GM23248 (cell line): Measurements from ENCODE around the gene LRRC8E. TPM values are rescaled to one million over a fixed set of nuclear protein-coding genes. Genes with fewer than 3 reads are reported as not detected.
"Not testable (repeated sequence)": the region's sequence is repeated elsewhere in the genome, so short reads cannot be mapped to it uniquely, and the experiment has no call there.

Source experiments
- DNase-seq: peaks from one replicate; pipeline ENCODE4 v3.0.0-alpha.2; 2015
- H2AFZ ChIP-seq: fragments of 200-600 bp; sonication (generic); 2 replicates; pipeline ENCODE4 v1.6.1; 2016; ENCODE audit warnings: antibody characterized with exemption
- H3F3A ChIP-seq: fragments of 200-600 bp; sonication (generic); 2 replicates; pipeline ENCODE4 v1.6.1; 2016; ENCODE audit warnings: mild to moderate bottlenecking, antibody characterized with exemption, mixed run types; ENCODE audit not compliant: insufficient read depth
- H3K27ac ChIP-seq: fragments of 200-600 bp; sonication (generic); 2 replicates; pipeline ENCODE4 v1.5.1; 2016; ENCODE audit warnings: mild to moderate bottlenecking
- H3K27me3 ChIP-seq: fragments of 200-600 bp; sonication (generic); replicated peaks from 2 replicates; pipeline ENCODE4 v1.6.1; 2016; ENCODE audit warnings: mild to moderate bottlenecking; ENCODE audit not compliant: insufficient read depth
- H3K36me3 ChIP-seq: fragments of 200-600 bp; sonication (generic); 2 replicates; pipeline ENCODE4 v1.6.1; 2016; ENCODE audit warnings: low read depth, mild to moderate bottlenecking
- H3K4me1 ChIP-seq: fragments of 200-600 bp; sonication (generic); 2 replicates; pipeline ENCODE4 v1.6.1; 2016; ENCODE audit warnings: mild to moderate bottlenecking; ENCODE audit not compliant: insufficient read depth
- H3K4me2 ChIP-seq: fragments of 200-600 bp; sonication (generic); one replicate; pipeline ENCODE4 v1.6.1; 2016; ENCODE audit warnings: mild to moderate bottlenecking; ENCODE audit not compliant: unreplicated experiment
- H3K4me3 ChIP-seq: fragments of 200-600 bp; sonication (generic); 2 replicates; pipeline ENCODE4 v1.5.1; 2016; ENCODE audit warnings: mild to moderate bottlenecking
- H3K79me2 ChIP-seq: fragments of 200-600 bp; sonication (generic); 2 replicates; pipeline ENCODE4 v1.6.1; 2016; ENCODE audit warnings: mild to moderate bottlenecking; ENCODE audit not compliant: insufficient read depth
- H3K9ac ChIP-seq: fragments of 200-600 bp; sonication (generic); 2 replicates; pipeline ENCODE4 v1.6.1; 2016; ENCODE audit warnings: mild to moderate bottlenecking
- H3K9me2 ChIP-seq: fragments of 200-600 bp; sonication (generic); 2 replicates; pipeline ENCODE4 v1.6.1; 2016; ENCODE audit warnings: mixed run types, mild to moderate bottlenecking, moderate library complexity; ENCODE audit not compliant: insufficient read depth
- H3K9me3 ChIP-seq: fragments of 200-600 bp; sonication (generic); one replicate; pipeline ENCODE4 v1.6.1; 2017; ENCODE audit warnings: low read depth
- H4K20me1 ChIP-seq: fragments of 200-600 bp; sonication (generic); 2 replicates; pipeline ENCODE4 v1.6.0; 2016; ENCODE audit not compliant: insufficient read depth
- EZH2 ChIP-seq: fragments of 200-600 bp; sonication (generic); IDR thresholded peaks from 2 replicates; pipeline ENCODE4 v1.6.1; 2018; ENCODE audit warnings: antibody characterized with exemption, mild to moderate bottlenecking; ENCODE audit not compliant: insufficient read depth, poor library complexity, severe bottlenecking
- EZH2phosphoT487 ChIP-seq: fragments of 200-600 bp; sonication (generic); IDR thresholded peaks from 2 replicates; pipeline ENCODE4 v1.6.1; 2018; ENCODE audit warnings: antibody characterized with exemption, moderate library complexity, mild to moderate bottlenecking, low read depth; ENCODE audit not compliant: insufficient read depth
- WGBS, 2 experiments: methylation state at CpG; one replicate each; pipeline ENCODE4 v1.1.6; 2015 to 2017; ENCODE audit warnings: low lambda C conversion rate in 2 of 2, low coverage in 1 of 2; ENCODE audit errors: missing lambda C conversion rate in 2 of 2; 5-methylcytosine and 5-hydroxymethylcytosine counted together
- in situ Hi-C: fragments of 300-500 bp; cut with MboI; formaldehyde crosslinking; loops from 2 replicates; pipeline ENCODE4 v1.15.0; 2020
- polyA plus RNA-seq: library from polyadenylated mRNA; unstranded; fragments of >200 nt; fragmentation: Nextera tagmentation; extraction: Ambion mirVana; gene quantifications from 2 replicates; pipeline ENCODE4 v1.2.1, GENCODE V29; 2016
- total RNA-seq: library from RNA; depleted of rRNA; stranded (reverse); fragments of >200 nt; shearing (Covaris generic); gene quantifications from 2 replicates; pipeline ENCODE4 v1.2.3, GENCODE V29; 2014

The LRRC8E gene
- total and polyA plus RNA-seq, 2 experiments from 2014 or later, result 3.6 to 3.7 TPM

DNA sequence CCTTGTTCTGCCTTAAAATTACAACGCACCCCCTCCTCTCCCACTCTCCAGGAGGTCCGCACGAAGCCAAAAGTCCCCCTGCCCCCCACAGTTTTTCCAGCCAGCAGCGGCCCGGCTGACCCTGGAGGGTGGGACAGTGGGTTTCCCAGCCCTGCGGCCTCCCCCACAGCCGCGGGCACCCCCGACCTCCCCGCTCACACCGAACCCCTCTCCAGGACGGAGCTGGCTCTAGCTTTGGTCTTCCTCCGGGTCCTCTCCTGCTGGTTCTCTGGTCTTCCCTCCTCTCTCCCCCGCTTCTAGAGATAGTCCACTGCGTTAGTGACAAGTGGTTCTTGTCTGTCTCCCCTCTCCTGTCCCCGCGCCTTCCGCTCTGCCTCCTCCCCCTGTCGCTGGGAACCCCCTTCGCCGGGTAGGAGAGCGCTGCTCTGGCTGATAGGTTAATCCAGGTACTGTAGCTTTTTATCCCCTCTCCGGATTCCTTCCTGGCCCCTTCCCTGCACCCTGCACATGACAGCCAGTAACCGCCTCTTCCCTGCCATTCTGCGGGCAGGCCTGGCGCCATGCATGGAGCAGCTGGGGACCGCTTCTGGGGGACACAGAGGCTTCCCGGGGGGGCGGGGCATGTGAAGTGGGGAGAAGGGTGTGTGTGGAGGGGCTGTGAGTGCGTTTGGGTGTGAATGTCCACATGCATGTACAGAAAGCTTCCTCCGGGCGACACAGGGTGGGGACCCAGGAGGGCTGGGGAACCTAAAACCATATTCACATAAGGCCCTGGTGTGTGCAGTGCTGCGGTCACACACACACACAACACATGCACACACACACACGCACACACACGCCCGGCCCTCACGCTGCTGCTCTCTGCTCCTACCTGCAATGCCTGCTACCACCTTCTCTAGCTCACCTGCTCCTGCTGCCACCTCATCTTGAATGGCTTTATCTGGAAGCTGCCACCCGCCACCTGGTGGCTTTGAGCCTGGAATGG is 31.3 kb upstream of the LRRC8E start:
- H3F3A ChIP-seq, result no peaks in the 10 kb centered on the region
- no peaks in the 10 kb centered on the region for H3K36me3 ChIP-seq
- WGBS, 2 experiments, result 91 to 92% methylated on average over 26 to 38 of the region's 38 CpGs
- H2AFZ ChIP-seq, result no peak overlapping the region
- no peaks in the 10 kb centered on the region for H3K4me1 ChIP-seq
- TF ChIP-seq EZH2phosphoT487, result no peak
- no peak overlapping the region for H3K4me2 ChIP-seq
- H3K9me3 ChIP-seq, result no peaks in the 10 kb centered on the region
- in situ Hi-C loops, result no loop called here
- no peaks in the 10 kb centered on the region for H3K79me2 ChIP-seq
- no peak overlapping the region for H3K27ac ChIP-seq
- no peaks in the 10 kb centered on the region for H4K20me1 ChIP-seq
- no peak overlapping the region for H3K9ac ChIP-seq
- H3K4me3 ChIP-seq, result no peak overlapping the region
- no peak for DNase-seq
- no peaks in the 10 kb centered on the region for H3K27me3 ChIP-seq
- H3K9me2 ChIP-seq, result no peaks in the 10 kb centered on the region

DNA sequence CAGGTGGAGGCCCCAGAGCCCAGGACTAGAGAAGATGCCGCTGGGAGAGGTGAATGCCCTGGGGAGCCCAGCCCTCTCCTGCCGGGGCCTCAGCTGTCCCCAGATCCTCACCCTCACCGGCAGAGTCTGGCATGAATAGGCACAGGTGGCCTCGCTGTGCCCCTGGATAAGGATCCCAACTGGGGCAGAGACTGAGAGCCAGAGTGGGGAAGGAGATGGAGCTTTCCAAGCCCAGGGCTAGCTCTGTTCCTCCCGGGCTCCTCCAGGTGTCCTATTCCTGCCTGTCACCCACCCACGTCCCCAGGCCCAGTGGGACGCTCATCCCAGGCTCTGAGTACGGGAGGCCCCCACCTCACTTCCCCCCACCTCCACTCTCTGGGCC is 30.6 kb upstream of the LRRC8E start:
- H3K79me2 ChIP-seq, result no peaks in the 10 kb centered on the region
- no peaks in the 10 kb centered on the region for H3K4me1 ChIP-seq
- no peaks in the 10 kb centered on the region for H3K9me2 ChIP-seq
- H3K4me2 ChIP-seq, result no peak overlapping the region
- no peaks in the 10 kb centered on the region for H3K9me3 ChIP-seq
- no peaks in the 10 kb centered on the region for H3F3A ChIP-seq
- no peaks in the 10 kb centered on the region for H3K27me3 ChIP-seq
- no peak for DNase-seq
- no peaks in the 10 kb centered on the region for H3K36me3 ChIP-seq
- no peak overlapping the region for H3K9ac ChIP-seq
- H4K20me1 ChIP-seq, result no peaks in the 10 kb centered on the region
- no peak overlapping the region for H2AFZ ChIP-seq
- TF ChIP-seq EZH2phosphoT487 (no peak), EZH2 (no peak)
- in situ Hi-C loops, result no loop called here
- H3K27ac ChIP-seq, result no peak overlapping the region
- WGBS, 2 experiments, result 61 to 80% methylated on average over 4 to 8 of the region's 8 CpGs
- H3K4me3 ChIP-seq, result no peak overlapping the region

DNA sequence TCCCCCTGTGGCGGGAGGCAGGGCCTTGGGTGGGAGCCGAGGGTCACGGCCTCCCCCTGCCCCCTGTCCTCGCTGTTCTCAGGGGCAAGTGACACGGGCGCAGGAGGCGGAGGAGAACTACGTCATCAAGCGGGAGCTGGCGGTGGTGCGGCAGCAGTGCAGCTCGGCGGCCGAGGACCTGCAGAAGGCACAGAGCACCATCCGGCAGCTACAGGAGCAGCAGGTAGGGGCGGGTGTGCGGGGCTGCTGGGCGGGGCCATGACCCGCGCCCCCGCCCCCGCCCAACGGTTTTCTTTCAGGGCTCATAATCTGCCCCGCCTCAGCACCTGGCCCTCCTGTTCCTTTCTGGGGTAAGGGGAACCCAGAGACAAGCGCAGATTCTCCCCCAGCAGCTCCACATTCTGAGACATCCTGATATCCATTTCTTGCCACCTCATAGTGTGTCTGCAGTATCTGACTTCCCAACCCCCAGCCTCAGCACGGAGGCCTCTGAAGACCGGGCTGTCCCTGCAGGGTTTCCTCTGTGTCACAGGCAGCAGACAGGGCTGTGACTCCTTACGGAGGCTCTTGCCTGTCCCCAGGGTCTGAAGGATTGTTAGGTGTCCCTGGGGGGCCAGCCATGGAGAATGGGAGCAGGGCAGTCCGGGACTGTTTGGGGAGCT is 30.1 kb upstream of the LRRC8E start:
- H3F3A ChIP-seq, result no peaks in the 10 kb centered on the region
- no peaks in the 10 kb centered on the region for H3K36me3 ChIP-seq
- no peaks in the 10 kb centered on the region for H3K4me1 ChIP-seq
- H3K27me3 ChIP-seq, result no peaks in the 10 kb centered on the region
- H2AFZ ChIP-seq, result no peak overlapping the region
- H3K4me2 ChIP-seq, result no peak overlapping the region
- WGBS, 2 experiments, result 84 to 87% methylated on average over 13 to 29 of the region's 29 CpGs
- H3K79me2 ChIP-seq, result no peaks in the 10 kb centered on the region
- no peaks in the 10 kb centered on the region for H3K9me3 ChIP-seq
- no peaks in the 10 kb centered on the region for H3K9me2 ChIP-seq
- H4K20me1 ChIP-seq, result no peaks in the 10 kb centered on the region
- DNase-seq, result no peak
- TF ChIP-seq EZH2, result no peak
- TF ChIP-seq EZH2phosphoT487, result no peak
- no peak overlapping the region for H3K4me3 ChIP-seq
- H3K9ac ChIP-seq, result no peak overlapping the region
- in situ Hi-C loops, result no loop called here
- H3K27ac ChIP-seq, result no peak overlapping the region

DNA sequence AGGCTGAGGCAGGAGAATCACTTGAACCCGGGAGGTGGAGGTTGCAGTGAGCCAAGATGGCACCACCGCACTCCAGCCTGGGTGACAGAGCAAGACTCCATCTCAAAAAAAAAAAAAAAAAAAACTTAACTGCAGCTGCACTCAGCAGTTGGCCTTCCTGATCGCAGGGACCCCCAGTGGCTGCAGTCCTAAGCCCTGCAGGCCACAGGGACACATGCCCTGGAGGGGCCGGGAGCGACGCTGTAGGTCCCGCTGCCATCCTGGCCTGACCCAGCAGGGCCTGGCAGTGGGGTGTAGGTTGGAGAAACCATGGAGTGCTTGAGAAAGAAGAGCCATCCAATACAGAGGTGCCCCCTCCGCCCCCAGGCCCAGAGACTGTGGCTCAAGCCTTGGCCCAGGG is 29.2 kb upstream of the LRRC8E start:
- WGBS, 2 experiments, result 93 to 96% methylated on average over 8 of the region's 8 CpGs
- H3K36me3 ChIP-seq, H3K4me1 ChIP-seq, H4K20me1 ChIP-seq, H3K9me3 ChIP-seq, DNase-seq, H3K27me3 ChIP-seq, in situ Hi-C loops, H2AFZ ChIP-seq, H3K4me3 ChIP-seq, H3K9me2 ChIP-seq, H3K9ac ChIP-seq, H3F3A ChIP-seq, H3K79me2 ChIP-seq, H3K27ac ChIP-seq, H3K4me2 ChIP-seq: not testable (repeated sequence)
